Aorta (tissue), 5 donors: ENCODE data around the gene SNN. TPM values are rescaled to one million over a fixed set of nuclear protein-coding genes. Genes with fewer than 3 reads are reported as not detected.

Experiments
- ATAC-seq: fragments of 200-7000 bp; cut with Tn5 transposase; one replicate; pipeline ENCODE4 v1.9.1; 2022; ENCODE audit warnings: moderate library complexity; ENCODE audit not compliant: low FRiP score
- DNase-seq, 2 donors: peaks; one replicate each; pipeline ENCODE4 v3.0.0-alpha.2; 2020
- H3K27ac ChIP-seq, 2 donors: one replicate each; pipeline ENCODE4 v1.5.1; 2013; ENCODE audit warnings: low read length in 2 of 2, mild to moderate bottlenecking in 2 of 2, moderate library complexity in 2 of 2, control low read depth in 1 of 2, inconsistent platforms in 1 of 2, low read depth in 1 of 2
- H3K27me3 ChIP-seq, 2 donors: one replicate each; pipeline ENCODE4 v1.6.1; 2013; ENCODE audit warnings: control low read depth in 1 of 2, low read length in 1 of 2, mild to moderate bottlenecking in 1 of 2, moderate library complexity in 1 of 2; ENCODE audit not compliant: insufficient read depth in 2 of 2, control insufficient read depth in 1 of 2
- H3K36me3 ChIP-seq, 2 donors: one replicate each; pipeline ENCODE4 v1.6.1; 2013; ENCODE audit warnings: control low read depth in 1 of 2, low read length in 1 of 2, mild to moderate bottlenecking in 1 of 2; ENCODE audit not compliant: insufficient read depth in 2 of 2, control insufficient read depth in 1 of 2
- H3K4me1 ChIP-seq, 2 donors: one replicate each; pipeline ENCODE4 v1.6.1; 2013; ENCODE audit warnings: low read length in 2 of 2, control low read depth in 1 of 2, mild to moderate bottlenecking in 1 of 2, moderate library complexity in 1 of 2; ENCODE audit not compliant: insufficient read depth in 2 of 2, control insufficient read depth in 1 of 2
- H3K4me3 ChIP-seq, 2 donors: one replicate each; pipeline ENCODE4 v1.5.1; 2013; ENCODE audit warnings: low read length in 2 of 2, control low read depth in 1 of 2, mild to moderate bottlenecking in 1 of 2
- H3K9me3 ChIP-seq: one replicate; pipeline ENCODE4 v1.6.1; 2013; ENCODE audit warnings: mild to moderate bottlenecking, low read length; ENCODE audit not compliant: control insufficient read depth
- WGBS, 2 donors: extraction: QIAGEN DNeasy Blood & Tissue Kit; methylation state at CpG; one replicate each; pipeline ENCODE4 v1.1.7; 2013; 5-methylcytosine and 5-hydroxymethylcytosine counted together
- intact Hi-C, 2 donors: fragments of 100-400 bp; cut with DNase I; formaldehyde crosslinking; loops; one replicate each; pipeline versions ENCODE4 v1.14.2 to v1.15.0; 2022
- polyA plus RNA-seq, 2 donors: library from polyadenylated mRNA; stranded (reverse); fragments of 200-250 nt; gene quantifications; one replicate each; pipeline ENCODE4 v1.2.3, GENCODE V29; 2013
- total RNA-seq, 2 donors: library from RNA; stranded (reverse); fragmentation: NEBNext Ultra II Directional; extraction: Animal tissue kit (Norgen Biotek cat#: 25700); gene quantifications; one replicate each; pipeline ENCODE4 v1.2.1, GENCODE V29; 2021
- donor health status: healthy with polysubstance abuse.
- donor health status: Bipolar disorder and iron deficiency.
- donor health status: DM: no; HTN: no; CAD: no.
- donor health status: DM: no; HTN: no; CAD: no.
- donor health status: DM: yes; HTN: yes; CAD: no.

SNN gene
- total and polyA plus RNA-seq, 4 donors, result 13.0 to 15.9 (median 15.3) TPM

GRCh38 chr16:11681556-11681955 lies 13.3 kb downstream of the SNN start:
- no peak overlapping the region for H3K27ac ChIP-seq
- ATAC-seq, result no peak

DNA sequence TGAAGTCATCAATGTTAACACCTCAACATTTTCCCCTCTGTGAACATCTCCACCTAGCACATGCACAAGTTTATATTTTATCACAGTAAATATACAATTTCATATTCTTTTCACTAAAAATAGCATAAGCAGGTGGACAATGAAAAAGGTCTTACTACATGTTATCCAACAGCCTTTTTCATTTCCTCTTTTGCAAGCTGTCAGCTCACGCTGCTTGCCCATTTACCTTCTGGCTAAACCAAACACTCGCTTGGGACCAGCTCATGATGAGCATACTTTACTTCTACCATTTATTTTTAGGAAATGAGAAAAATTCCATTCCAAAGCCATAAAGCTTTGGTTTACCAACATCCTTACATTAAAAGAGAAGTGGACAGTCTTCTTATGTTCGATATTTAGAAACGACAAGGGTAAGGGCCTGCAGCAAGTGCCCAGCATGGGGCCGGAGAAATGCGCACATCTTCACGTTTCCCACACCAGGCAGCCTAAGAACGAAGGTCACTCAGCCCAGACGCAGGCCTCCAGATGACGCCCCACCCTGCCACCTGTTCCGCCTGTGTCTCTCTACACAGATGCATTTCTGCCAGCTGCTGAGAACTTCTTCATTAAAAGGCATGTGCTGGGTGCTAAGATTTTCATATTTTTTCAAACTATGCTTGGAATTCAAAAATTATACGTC lies 13.9 kb downstream of the SNN start:
- H3K27me3 ChIP-seq, result no peaks in the 10 kb centered on the region
- intact Hi-C loops, result no loop called here
- peaks cover 0 to 2% of the 10 kb centered on the region in 2 donors for H3K36me3 ChIP-seq
- ATAC-seq (no peak), DNase-seq (no peak)
- H3K4me3 ChIP-seq, result no peak overlapping the region
- H3K9me3 ChIP-seq, result no peaks in the 10 kb centered on the region
- H3K4me1 ChIP-seq, result no peaks in the 10 kb centered on the region
- 78 to 79% methylated on average over 12 of the region's 12 CpGs for WGBS, 2 donors
- H3K27ac ChIP-seq, result no peak overlapping the region

More at GRCh38 chr16:11681556-11681955, 13.3 kb downstream of the SNN start:
- H3K4me3 ChIP-seq, result no peak overlapping the region
- no peaks in the 10 kb centered on the region for H3K4me1 ChIP-seq
- intact Hi-C loops, result no loop called here
- no peak for DNase-seq
- H3K36me3 ChIP-seq, result peaks cover 0 to 2% of the 10 kb centered on the region in 2 donors
- 72 to 75% methylated on average over 2 of the region's 2 CpGs for WGBS, 2 donors
- H3K27me3 ChIP-seq, result no peaks in the 10 kb centered on the region
- no peaks in the 10 kb centered on the region for H3K9me3 ChIP-seq

GRCh38 chr16:11682655-11683096 lies 14.4 kb downstream of the SNN start:
- Histone ChIP-seq H3K4me3 (no peak overlapping the region), H3K4me1 (peaks cover 0 to 1% of the 10 kb centered on the region in 2 donors), H3K27me3 (no peaks in the 10 kb centered on the region), H3K9me3 (no peaks in the 10 kb centered on the region), H3K36me3 (peaks cover 0 to 6% of the 10 kb centered on the region in 2 donors), H3K27ac (no peak overlapping the region)
- 11 to 15% methylated on average over 5 of the region's 5 CpGs for WGBS, 2 donors
- DNase-seq, result no peak
- intact Hi-C loops, result no loop called here
- no peak for ATAC-seq

DNA sequence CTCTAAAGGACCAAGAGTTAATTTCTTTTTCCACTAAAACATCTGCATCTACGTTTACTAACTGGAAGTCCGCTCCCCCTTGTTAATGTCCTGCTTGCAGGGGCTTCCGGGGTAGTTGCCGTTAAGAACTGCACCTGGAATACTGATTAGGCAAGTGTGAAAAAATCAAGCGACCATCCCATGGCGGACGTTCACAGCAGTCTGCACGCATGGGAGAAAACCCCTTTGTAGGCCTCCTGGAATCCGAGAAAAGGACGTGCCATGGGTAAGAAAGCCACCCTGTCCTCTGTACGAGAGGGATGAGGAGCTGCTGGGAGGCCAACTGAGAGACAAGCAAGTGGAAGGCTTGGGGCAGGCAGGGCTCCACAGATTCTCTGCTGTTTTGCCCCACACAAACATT lies 14.9 kb downstream of the SNN start:
- H3K27me3 ChIP-seq, result no peaks in the 10 kb centered on the region
- DNase-seq (no peak), ATAC-seq (no peak)
- WGBS, 2 donors, result 83 to 86% methylated on average over 11 of the region's 11 CpGs
- H3K9me3 ChIP-seq, result no peaks in the 10 kb centered on the region
- no peak overlapping the region for H3K4me3 ChIP-seq
- H3K36me3 ChIP-seq, result peaks cover 0 to 6% of the 10 kb centered on the region in 2 donors
- intact Hi-C loops, result no loop called here
- H3K4me1 ChIP-seq, result peaks cover 0 to 2% of the 10 kb centered on the region in 2 donors
- no peak overlapping the region for H3K27ac ChIP-seq

DNA sequence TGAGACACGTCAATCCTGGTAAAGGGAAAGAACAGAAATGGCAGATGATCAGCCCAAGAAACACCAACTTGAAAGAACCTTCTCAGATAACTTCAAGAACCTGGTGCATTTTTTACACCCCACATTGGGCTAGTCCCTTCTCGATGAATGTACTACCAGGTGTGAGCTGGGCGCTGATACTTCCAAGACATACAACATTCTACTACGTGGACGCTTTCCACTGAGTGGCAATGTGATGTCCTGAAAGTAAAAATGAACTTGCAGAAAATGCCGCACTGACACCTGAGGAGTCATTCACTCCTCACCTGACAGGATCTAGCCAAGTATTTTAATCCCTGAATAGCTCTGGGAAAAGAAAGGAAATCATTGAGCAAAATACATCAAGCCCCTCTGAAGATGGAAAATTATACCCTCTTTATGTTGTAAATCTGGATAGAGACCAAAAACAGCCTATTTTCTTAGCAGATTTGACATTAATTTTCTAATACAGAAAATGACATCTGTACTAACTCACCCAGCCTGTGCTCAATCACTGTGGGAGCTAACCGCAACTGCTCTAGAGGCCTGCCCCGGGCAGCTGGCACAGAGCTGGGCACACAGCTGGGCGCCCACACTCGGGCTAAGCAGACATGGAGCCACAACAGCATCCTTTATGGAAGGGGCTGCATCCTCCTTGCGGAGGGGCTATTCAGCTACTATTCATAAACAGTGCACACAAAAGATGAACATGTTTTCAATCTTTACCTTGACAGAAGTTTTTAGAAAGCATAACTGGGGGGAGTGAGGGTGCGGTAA lies 16.2 kb downstream of the SNN start:
- intact Hi-C loops, result no loop called here
- H3K36me3 ChIP-seq, result peaks cover 0 to 5% of the 10 kb centered on the region in 2 donors
- no peaks in the 10 kb centered on the region for H3K27me3 ChIP-seq
- no peak overlapping the region for H3K27ac ChIP-seq
- DNase-seq (no peak), ATAC-seq (no peak)
- WGBS, 2 donors, result 92 to 94% methylated on average over 12 of the region's 12 CpGs
- H3K9me3 ChIP-seq, result no peaks in the 10 kb centered on the region
- H3K4me1 ChIP-seq, result peaks cover 0 to 2% of the 10 kb centered on the region in 2 donors
- H3K4me3 ChIP-seq, result no peak overlapping the region

- H3K9me3 ChIP-seq, result no peaks in the 10 kb centered on the region
- intact Hi-C loops, result no loop called here
- H3K36me3 ChIP-seq, result peaks cover 0 to 5% of the 10 kb centered on the region in 2 donors
- DNase-seq (no peak), ATAC-seq (no peak)
- no peak overlapping the region for H3K27ac ChIP-seq
- H3K27me3 ChIP-seq, result no peaks in the 10 kb centered on the region
- H3K4me3 ChIP-seq, result no peak overlapping the region
- 59 to 63% methylated on average over 9 of the region's 9 CpGs for WGBS, 2 donors
- H3K4me1 ChIP-seq, result peaks cover 0 to 2% of the 10 kb centered on the region in 2 donors
These were observed 17.8 kb downstream of the SNN start for GRCh38 chr16:11685844-11686618.

- Histone ChIP-seq H3K4me1 (peaks cover 0 to 2% of the 10 kb centered on the region in 2 donors), H3K9me3 (no peaks in the 10 kb centered on the region), H3K4me3 (no peak overlapping the region), H3K36me3 (peaks cover 4 to 5% of the 10 kb centered on the region in 2 donors), H3K27me3 (no peaks in the 10 kb centered on the region), H3K27ac (no peak overlapping the region)
- ATAC-seq (no peak), DNase-seq (no peak)
- 11 to 21% methylated on average over 6 of the region's 6 CpGs for WGBS, 2 donors
- intact Hi-C loops, result no loop called here
These were observed 18.6 kb downstream of the SNN start for GRCh38 chr16:11686713-11687380.
